A549 treated with RU486 at 1 μM for 4 hours (cell line): ENCODE data around the gene TEAD4. TPM values are rescaled to one million over a fixed set of nuclear protein-coding genes. Genes with fewer than 3 reads are reported as not detected.

Source experiments
- total RNA-seq: library from RNA; stranded (reverse); fragments of 200-300 nt; extraction: Qiagen RNA extraction; gene quantifications from 5 replicates; pipeline ENCODE4 v1.2.3, GENCODE V29; 2022; ENCODE audit warnings: low read depth

TEAD4 gene
- 38.4 to 47.9 TPM (median 46.8 TPM) in 5 replicates for total RNA-seq

GRCh38 chr12:2959192-2959504 is at the start of gene TEAD4:
TSS of gene TEAD4 (plus strand) at chr12:2959397.

GRCh38 chr12:3076730-3077571 is 117.8 kb downstream of the TEAD4 start, which contains the start of gene TSPAN9:
TSS of gene TSPAN9 (plus strand) at chr12:3077379. CDS start at chr12:3201194, 123,815 bp downstream.

Other genes with a start within 250 kb of the TEAD4 start
- gene FKBP4, start 164.4 kb upstream of the TEAD4 start, total RNA-seq = 97.1 to 120 TPM (median 112 TPM) in 5 replicates
- gene ITFG2, start 146.7 kb upstream of the TEAD4 start, total RNA-seq = 13.0 to 26.1 TPM (median 17.7 TPM) in 5 replicates
- gene NRIP2, start 124.4 kb upstream of the TEAD4 start, total RNA-seq = not detected in 5 replicates
- not detected in 5 replicates for gene TEX52, start 102.4 kb upstream of the TEAD4 start, total RNA-seq
- gene FOXM1, start 82.2 kb upstream of the TEAD4 start, total RNA-seq = 85.7 to 103 TPM (median 90.5 TPM) in 5 replicates
- gene RHNO1, start 82.2 kb upstream of the TEAD4 start, total RNA-seq = 43.6 to 54.4 TPM (median 46.4 TPM) in 5 replicates
- 16.0 to 21.3 TPM (median 20.0 TPM) in 5 replicates for gene TULP3, start 68.5 kb upstream of the TEAD4 start, total RNA-seq
- gene TSPAN9, start 118.0 kb downstream of the TEAD4 start, total RNA-seq = 18.7 to 30.3 TPM (median 22.9 TPM) in 5 replicates